ENCODE data around the gene ELAPOR2.
"Not testable (repeated sequence)": the region's sequence is repeated elsewhere in the genome, so short reads cannot be mapped to it uniquely, and the experiment has no call there.

ELAPOR2 gene

GRCh38 chr7:87060288-87060537 lies 759 bp upstream of the ELAPOR2 start:
- TF ChIP-seq CTCF (IDR thresholded peaks at IDR 0.05) (no peak), ZFX (IDR thresholded peaks at IDR 0.05; ENCODE audit: borderline replicate concordance) (no peak)
- no peak overlapping the region for H3K27ac ChIP-seq

- TF ChIP-seq ZFX (IDR thresholded peaks at IDR 0.05; ENCODE audit: borderline replicate concordance), result no peak
- no peak overlapping the region for H3K27ac ChIP-seq
Observed at GRCh38 chr7:87058744-87059524, 520 bp downstream of the ELAPOR2 start.

GRCh38 chr7:87057210-87057609 lies 2.2 kb downstream of the ELAPOR2 start:
- no peak for TF ChIP-seq CTCF (IDR thresholded peaks at IDR 0.05)
- no peak for TF ChIP-seq ZFX (IDR thresholded peaks at IDR 0.05; ENCODE audit: borderline replicate concordance)
- H3K27ac ChIP-seq, result no peak overlapping the region

GRCh38 chr7:87056346-87056745 lies 3.1 kb downstream of the ELAPOR2 start:
- H3K27ac ChIP-seq, result no peak overlapping the region
- TF ChIP-seq ZFX (IDR thresholded peaks at IDR 0.05; ENCODE audit: borderline replicate concordance), result no peak
- TF ChIP-seq CTCF (IDR thresholded peaks at IDR 0.05), result no peak

GRCh38 chr7:87048839-87049238 lies 10.6 kb downstream of the ELAPOR2 start:
- TF ChIP-seq ZFX (IDR thresholded peaks at IDR 0.05; ENCODE audit: borderline replicate concordance) (no peak), CTCF (IDR thresholded peaks at IDR 0.05) (no peak)
- H3K27ac ChIP-seq, result no peak overlapping the region

- H3K27ac ChIP-seq, result no peak overlapping the region
- TF ChIP-seq CTCF (IDR thresholded peaks at IDR 0.05), result no peak
- TF ChIP-seq ZFX (IDR thresholded peaks at IDR 0.05; ENCODE audit: borderline replicate concordance), result no peak
Observed at GRCh38 chr7:87046456-87046855, 13.0 kb downstream of the ELAPOR2 start.

- H3K27ac ChIP-seq, result not testable (repeated sequence)
Observed at GRCh38 chr7:87044713-87045112, 14.7 kb downstream of the ELAPOR2 start.

GRCh38 chr7:87041586-87041985 lies 17.9 kb downstream of the ELAPOR2 start:
- not testable (repeated sequence) for H3K27ac ChIP-seq

- H3K27ac ChIP-seq, result peak overlapping the region; percentile 88
Observed at GRCh38 chr7:87039691-87040299, 19.7 kb downstream of the ELAPOR2 start.

Measured in 22Rv1 (cell line).